GM23248 (cell line): ENCODE data around the gene ACVR1C. TPM values are rescaled to one million over a fixed set of nuclear protein-coding genes. Genes with fewer than 3 reads are reported as not detected.

ENCODE experiments used
- DNase-seq: peaks from one replicate; pipeline ENCODE4 v3.0.0-alpha.2; 2015
- H2AFZ ChIP-seq: fragments of 200-600 bp; sonication (generic); 2 replicates; pipeline ENCODE4 v1.6.1; 2016; ENCODE audit warnings: antibody characterized with exemption
- H3F3A ChIP-seq: fragments of 200-600 bp; sonication (generic); 2 replicates; pipeline ENCODE4 v1.6.1; 2016; ENCODE audit warnings: mild to moderate bottlenecking, antibody characterized with exemption, mixed run types; ENCODE audit not compliant: insufficient read depth
- H3K27ac ChIP-seq: fragments of 200-600 bp; sonication (generic); 2 replicates; pipeline ENCODE4 v1.5.1; 2016; ENCODE audit warnings: mild to moderate bottlenecking
- H3K27me3 ChIP-seq: fragments of 200-600 bp; sonication (generic); replicated peaks from 2 replicates; pipeline ENCODE4 v1.6.1; 2016; ENCODE audit warnings: mild to moderate bottlenecking; ENCODE audit not compliant: insufficient read depth
- H3K36me3 ChIP-seq: fragments of 200-600 bp; sonication (generic); 2 replicates; pipeline ENCODE4 v1.6.1; 2016; ENCODE audit warnings: low read depth, mild to moderate bottlenecking
- H3K4me1 ChIP-seq: fragments of 200-600 bp; sonication (generic); 2 replicates; pipeline ENCODE4 v1.6.1; 2016; ENCODE audit warnings: mild to moderate bottlenecking; ENCODE audit not compliant: insufficient read depth
- H3K4me2 ChIP-seq: fragments of 200-600 bp; sonication (generic); one replicate; pipeline ENCODE4 v1.6.1; 2016; ENCODE audit warnings: mild to moderate bottlenecking; ENCODE audit not compliant: unreplicated experiment
- H3K4me3 ChIP-seq: fragments of 200-600 bp; sonication (generic); 2 replicates; pipeline ENCODE4 v1.5.1; 2016; ENCODE audit warnings: mild to moderate bottlenecking
- H3K79me2 ChIP-seq: fragments of 200-600 bp; sonication (generic); 2 replicates; pipeline ENCODE4 v1.6.1; 2016; ENCODE audit warnings: mild to moderate bottlenecking; ENCODE audit not compliant: insufficient read depth
- H3K9ac ChIP-seq: fragments of 200-600 bp; sonication (generic); 2 replicates; pipeline ENCODE4 v1.6.1; 2016; ENCODE audit warnings: mild to moderate bottlenecking
- H3K9me2 ChIP-seq: fragments of 200-600 bp; sonication (generic); 2 replicates; pipeline ENCODE4 v1.6.1; 2016; ENCODE audit warnings: mixed run types, mild to moderate bottlenecking, moderate library complexity; ENCODE audit not compliant: insufficient read depth
- H3K9me3 ChIP-seq: fragments of 200-600 bp; sonication (generic); one replicate; pipeline ENCODE4 v1.6.1; 2017; ENCODE audit warnings: low read depth
- H4K20me1 ChIP-seq: fragments of 200-600 bp; sonication (generic); 2 replicates; pipeline ENCODE4 v1.6.0; 2016; ENCODE audit not compliant: insufficient read depth
- EZH2 ChIP-seq: fragments of 200-600 bp; sonication (generic); IDR thresholded peaks from 2 replicates; pipeline ENCODE4 v1.6.1; 2018; ENCODE audit warnings: antibody characterized with exemption, mild to moderate bottlenecking; ENCODE audit not compliant: insufficient read depth, poor library complexity, severe bottlenecking
- EZH2phosphoT487 ChIP-seq: fragments of 200-600 bp; sonication (generic); IDR thresholded peaks from 2 replicates; pipeline ENCODE4 v1.6.1; 2018; ENCODE audit warnings: antibody characterized with exemption, moderate library complexity, mild to moderate bottlenecking, low read depth; ENCODE audit not compliant: insufficient read depth
- WGBS, 2 experiments: methylation state at CpG; one replicate each; pipeline ENCODE4 v1.1.6; 2015 to 2017; ENCODE audit warnings: low lambda C conversion rate in 2 of 2, low coverage in 1 of 2; ENCODE audit errors: missing lambda C conversion rate in 2 of 2; 5-methylcytosine and 5-hydroxymethylcytosine counted together
- in situ Hi-C: fragments of 300-500 bp; cut with MboI; formaldehyde crosslinking; loops from 2 replicates; pipeline ENCODE4 v1.15.0; 2020
- polyA plus RNA-seq: library from polyadenylated mRNA; unstranded; fragments of >200 nt; fragmentation: Nextera tagmentation; extraction: Ambion mirVana; gene quantifications from 2 replicates; pipeline ENCODE4 v1.2.1, GENCODE V29; 2016
- total RNA-seq: library from RNA; depleted of rRNA; stranded (reverse); fragments of >200 nt; shearing (Covaris generic); gene quantifications from 2 replicates; pipeline ENCODE4 v1.2.3, GENCODE V29; 2014; rRNA removed

ACVR1C gene
- total and polyA plus RNA-seq, 2 experiments from 2014 or later = 0.32 TPM; not detected in 1

DNA sequence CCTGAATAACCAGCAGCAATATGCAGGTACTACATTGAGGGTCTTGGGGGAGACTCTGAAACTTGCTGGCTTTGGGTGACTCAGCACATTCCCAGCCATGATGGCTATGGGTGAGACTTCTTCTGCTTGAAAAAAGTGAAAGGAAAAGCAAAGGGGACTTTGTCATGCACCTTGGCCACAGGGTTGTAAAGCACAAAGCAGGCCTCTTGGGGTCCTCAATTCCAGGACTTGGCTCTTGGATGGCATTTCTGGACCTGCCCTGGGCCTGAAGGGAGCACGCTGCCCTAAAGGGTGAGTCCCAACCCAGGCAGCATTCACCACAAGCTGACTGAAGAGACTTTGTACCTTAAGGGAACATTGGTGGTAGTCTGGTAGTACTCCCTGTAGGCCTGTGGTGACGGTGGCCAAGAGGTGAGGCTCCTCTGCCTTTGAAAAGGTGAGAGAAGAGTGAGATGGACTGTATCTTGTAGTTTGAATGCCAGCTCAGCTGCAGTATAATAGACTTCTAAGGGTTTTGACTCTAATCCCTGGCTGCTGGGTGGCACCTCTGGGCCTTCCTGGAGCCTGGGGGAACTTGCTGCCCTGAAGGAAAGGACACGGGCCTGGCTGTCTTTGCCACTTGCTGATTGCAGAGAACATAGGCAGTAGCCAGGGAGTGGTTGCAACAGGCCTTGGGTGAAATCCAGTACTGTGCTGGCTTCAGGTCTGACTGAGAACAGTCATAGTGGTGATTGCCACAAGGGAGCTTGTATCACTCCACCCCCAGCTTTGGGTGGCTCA lies 148.3 kb downstream of the ACVR1C start:
- Histone ChIP-seq H3K9ac (no peak overlapping the region), H3K27me3 (no peaks in the 10 kb centered on the region), H3K9me2 (no peaks in the 10 kb centered on the region; the same call in 1 of the 2 replicates), H2AFZ (no peak overlapping the region), H3K4me1 (peaks cover 9% of the 10 kb centered on the region; the same call in 1 of the 2 replicates), H3K4me2 (no peak overlapping the region), H3K36me3 (no peaks in the 10 kb centered on the region), H3K9me3 (no peaks in the 10 kb centered on the region), H4K20me1 (no peaks in the 10 kb centered on the region), H3K4me3 (no peak overlapping the region), H3K27ac (no peak overlapping the region), H3K79me2 (no peaks in the 10 kb centered on the region), H3F3A (no peaks in the 10 kb centered on the region)
- WGBS, 2 experiments = 38 to 53% methylated on average over 3 of the region's 3 CpGs
- peak; percentile 87 for DNase-seq
- in situ Hi-C loops = no loop called here
- TF ChIP-seq EZH2phosphoT487 = no peak

DNA sequence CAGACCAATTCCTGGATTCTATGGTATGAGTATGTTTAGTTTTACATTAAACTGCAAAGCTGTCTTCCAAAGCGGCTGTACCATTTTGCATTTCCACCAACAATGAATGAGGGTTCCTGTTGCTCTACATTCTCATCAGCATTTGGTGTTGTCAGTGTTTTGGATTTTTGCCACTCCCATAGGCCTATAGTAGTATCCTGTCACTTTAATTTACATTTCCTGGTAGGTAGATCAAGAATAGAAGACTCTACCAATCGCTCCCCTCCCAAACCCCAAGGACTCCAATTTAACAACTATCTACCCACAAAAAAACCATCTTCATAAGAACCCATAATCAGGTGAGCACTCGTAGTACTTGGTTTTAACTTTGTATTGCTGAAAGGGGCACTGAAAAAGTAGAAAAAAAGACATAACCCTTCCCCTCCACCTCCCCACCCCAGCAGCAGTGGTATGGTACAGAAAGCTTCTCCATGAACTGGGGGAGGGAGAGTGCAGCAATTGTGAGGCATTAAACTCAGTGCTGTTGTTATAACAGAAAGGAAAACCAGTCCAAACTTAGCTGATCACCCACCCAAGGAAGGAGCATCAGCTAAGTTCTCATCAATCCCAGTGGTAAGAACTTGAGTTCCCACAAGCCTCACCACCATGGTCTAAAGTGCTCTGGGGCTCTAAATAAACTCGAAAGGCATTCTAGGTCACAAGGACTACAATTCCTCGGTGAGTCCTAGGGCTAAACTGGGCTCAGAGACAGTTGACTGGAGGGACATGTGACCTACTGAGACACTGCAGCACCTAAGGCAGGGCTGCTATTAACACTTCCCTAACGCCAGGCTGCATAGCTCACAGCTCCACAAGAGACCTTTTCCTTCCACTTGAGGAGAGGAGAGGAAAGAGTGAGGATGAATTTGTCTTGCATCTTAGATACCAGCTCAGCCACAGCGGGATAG lies 149.3 kb downstream of the ACVR1C start:
- Histone ChIP-seq H3K4me1 (peaks cover 9% of the 10 kb centered on the region; the same call in 1 of the 2 replicates), H3K9ac (no peak overlapping the region), H2AFZ (no peak overlapping the region), H3K79me2 (no peaks in the 10 kb centered on the region), H3K9me2 (no peaks in the 10 kb centered on the region; the same call in 1 of the 2 replicates), H3K4me2 (no peak overlapping the region), H3K9me3 (no peaks in the 10 kb centered on the region), H4K20me1 (no peaks in the 10 kb centered on the region), H3K36me3 (no peaks in the 10 kb centered on the region), H3K4me3 (no peak overlapping the region), H3K27ac (no peak overlapping the region), H3F3A (no peaks in the 10 kb centered on the region), H3K27me3 (no peaks in the 10 kb centered on the region)
- 64 to 83% methylated on average over 7 of the region's 7 CpGs for WGBS, 2 experiments
- DNase-seq = no peak
- no peak for TF ChIP-seq EZH2phosphoT487
- no peak for TF ChIP-seq EZH2
- in situ Hi-C loops = no loop called here

DNA sequence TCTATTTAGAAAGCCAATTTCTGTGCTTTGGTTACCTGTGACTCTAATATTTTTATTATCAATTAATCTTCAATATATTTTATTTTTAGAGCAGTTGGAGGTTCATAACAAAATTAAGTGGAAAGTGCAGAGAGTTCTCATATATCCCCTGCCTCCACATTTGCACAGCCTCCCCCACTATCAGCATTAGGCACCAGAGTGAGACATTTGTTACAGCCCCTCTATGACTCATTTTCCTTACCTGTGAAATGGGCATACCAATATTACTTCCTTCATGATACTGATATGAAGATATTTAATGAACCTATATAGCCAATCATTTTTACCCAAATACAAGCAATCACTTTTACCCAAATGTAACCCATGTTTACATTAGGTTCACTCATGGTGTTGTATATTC lies 150.7 kb downstream of the ACVR1C start:
- Histone ChIP-seq H3K36me3 (no peaks in the 10 kb centered on the region), H3K9me3 (no peaks in the 10 kb centered on the region), H3K79me2 (no peaks in the 10 kb centered on the region), H3K9ac (no peak overlapping the region), H3K4me2 (no peak overlapping the region), H3K9me2 (no peaks in the 10 kb centered on the region; the same call in 1 of the 2 replicates), H3K4me3 (no peak overlapping the region), H3K27me3 (no peaks in the 10 kb centered on the region), H2AFZ (no peak overlapping the region), H3K27ac (no peak overlapping the region), H3F3A (no peaks in the 10 kb centered on the region), H4K20me1 (no peaks in the 10 kb centered on the region), H3K4me1 (peaks cover 9% of the 10 kb centered on the region; the same call in 1 of the 2 replicates)
- TF ChIP-seq EZH2 (no peak), EZH2phosphoT487 (no peak)
- in situ Hi-C loops = no loop called here
- DNase-seq = no peak

DNA sequence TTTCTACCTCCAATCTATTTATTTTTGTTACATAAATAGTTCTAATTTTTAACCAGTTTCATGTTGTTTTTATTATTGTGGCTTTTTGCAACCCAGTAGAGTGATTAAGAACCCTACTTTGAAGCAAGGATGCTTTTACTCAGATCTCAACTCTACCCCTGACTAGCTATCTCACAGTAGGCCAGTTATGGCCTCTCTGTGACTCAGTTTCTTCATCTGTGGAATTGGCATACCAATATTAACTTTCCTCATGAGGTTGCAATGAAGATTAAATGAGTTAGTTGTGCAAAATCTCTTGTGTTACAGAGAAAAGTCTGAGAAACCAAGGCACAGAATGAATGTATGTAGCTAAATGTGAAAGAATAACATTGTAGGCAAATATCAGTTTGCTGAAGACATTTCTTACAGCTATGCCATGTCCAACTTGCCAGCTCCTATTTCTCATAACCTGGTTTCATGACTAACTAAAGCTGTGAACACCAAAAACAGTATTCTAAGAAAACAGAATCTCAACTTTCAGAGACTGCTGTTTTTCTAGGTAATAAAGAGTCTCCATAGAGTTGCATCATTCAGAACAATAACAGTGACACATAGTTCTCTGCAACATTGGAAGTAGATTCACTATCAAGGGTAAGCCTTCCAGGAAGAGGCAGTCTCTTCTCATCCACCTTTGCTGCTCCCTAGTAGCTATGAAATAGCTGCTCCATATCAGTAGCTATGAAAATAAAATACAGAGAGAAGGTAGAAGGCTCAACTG lies 151.5 kb downstream of the ACVR1C start:
- in situ Hi-C loops = no loop called here
- peaks cover 9% of the 10 kb centered on the region; the same call in 1 of the 2 replicates for H3K4me1 ChIP-seq
- TF ChIP-seq EZH2phosphoT487 = no peak
- no peak for TF ChIP-seq EZH2
- H3K9me3 ChIP-seq = no peaks in the 10 kb centered on the region
- H3K4me3 ChIP-seq = no peak overlapping the region
- DNase-seq = peak; percentile 60
- no peak overlapping the region for H3K27ac ChIP-seq
- H3K36me3 ChIP-seq = no peaks in the 10 kb centered on the region
- no peaks in the 10 kb centered on the region for H3K79me2 ChIP-seq
- H3K4me2 ChIP-seq = no peak overlapping the region
- H3K9me2 ChIP-seq = no peaks in the 10 kb centered on the region; the same call in 1 of the 2 replicates
- H3K9ac ChIP-seq = no peak overlapping the region
- H2AFZ ChIP-seq = no peak overlapping the region
- H3K27me3 ChIP-seq = no peaks in the 10 kb centered on the region
- H4K20me1 ChIP-seq = no peaks in the 10 kb centered on the region
- no peaks in the 10 kb centered on the region for H3F3A ChIP-seq

Other genes with a start within 250 kb of the ACVR1C start
- not detected in 2 replicates for gene CYTIP, start 184.8 kb downstream of the ACVR1C start, total RNA-seq
- not detected in 2 replicates for gene CYTIP, start 184.8 kb downstream of the ACVR1C start, polyA plus RNA-seq
- gene ACVR1, start 247.5 kb upstream of the ACVR1C start, total RNA-seq = 21.2 and 31.3 TPM in 2 replicates
- gene ACVR1, start 247.5 kb upstream of the ACVR1C start, polyA plus RNA-seq = 16.2 and 17.1 TPM in 2 replicates